ENCODE measurements around the gene ZNF107. TPM values are rescaled to one million over a fixed set of nuclear protein-coding genes. Genes with fewer than 3 reads are reported as not detected.

ZNF107 gene
- total and polyA plus RNA-seq, 2 of the 4 experiments (the other 2 are of a cell fraction), result 2.0 to 2.5 TPM

DNA sequence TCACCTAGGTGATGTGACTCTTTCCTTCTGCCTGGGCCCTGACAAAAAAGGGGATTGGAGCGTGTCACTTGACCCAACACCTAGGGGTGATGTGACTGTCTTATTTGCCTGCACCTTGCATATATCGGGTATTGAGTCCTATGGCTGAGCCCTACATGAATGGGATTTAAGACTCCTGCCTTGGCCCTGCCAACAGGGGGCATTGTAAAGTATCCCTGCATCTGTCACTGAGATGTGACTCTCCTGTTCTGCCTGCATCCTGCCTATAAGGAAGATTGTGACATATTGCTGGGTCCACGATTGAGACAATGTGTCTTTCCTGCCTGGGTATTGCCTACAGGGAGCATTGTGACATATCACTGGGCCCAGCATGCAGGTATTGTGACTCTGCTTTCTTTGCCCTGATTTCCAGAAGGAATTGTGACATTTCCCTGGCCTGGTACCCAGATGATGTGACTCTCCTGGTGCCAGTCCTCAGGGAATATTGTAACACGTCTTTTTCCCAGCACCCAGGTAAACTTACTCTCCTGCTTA is 14.2 kb upstream of the ZNF107 start:
- no peak overlapping the region for H4K5ac ChIP-seq (ENCODE audit: low read depth, low read length)
- no peak overlapping the region for H4K91ac ChIP-seq (ENCODE audit: insufficient read depth, low read depth, low read length)
- H2BK20ac ChIP-seq (ENCODE audit: low read depth, low read length), result no peak overlapping the region
- POLR2A ChIA-PET (ENCODE audit: unreplicated experiment), result no interaction called here
- H2AFZ ChIP-seq (replicated peaks; ENCODE audit: low read length, poor library complexity), result no peak overlapping the region
- H3K9me1 ChIP-seq (ENCODE audit: insufficient read depth, low read length), result no peaks in the 10 kb centered on the region
- ATAC-seq (ENCODE audit: low read depth) (no peak), DNase-seq (no peak)
- no peak overlapping the region for H3K27ac ChIP-seq (ENCODE audit: insufficient read depth, low read length)
- H2BK5ac ChIP-seq (ENCODE audit: low read depth, low read length, poor library complexity, severe bottlenecking), result no peak overlapping the region
- in situ Hi-C loops (cut with MboI; ENCODE audit: low sequenced_read_pairs) (no loop called here), intact Hi-C loops (cut with micrococcal nuclease) (no loop called here), dilution Hi-C loops (cut with HindIII; ENCODE audit: low sequenced_read_pairs, unreplicated experiment) (no loop called here)
- H2BK120ac ChIP-seq (ENCODE audit: low read depth, low read length), result no peak overlapping the region
- peaks cover 11% of the 10 kb centered on the region; the same call in 1 of the 2 replicates for H3K9me3 ChIP-seq (ENCODE audit: control insufficient read depth, insufficient read depth, low read length)
- H3K79me1 ChIP-seq (ENCODE audit: low read depth in 1 of 2, low read length in 2 of 2), result no peaks in the 10 kb centered on the region
- 63% methylated on average over 1 of the region's 4 CpGs; no CpG with 5 or more reads in 1 of the 2 experiments for WGBS, 2 experiments (ENCODE audit: extremely low coverage in 2 of 2, insufficient read length in 1 of 2)
- no peak overlapping the region for H3K4me3 ChIP-seq (ENCODE audit: insufficient read depth, low read depth, low read length)
- H3K36me3 ChIP-seq (ENCODE audit: control insufficient read depth, insufficient read depth, low read length), result no peaks in the 10 kb centered on the region
- no peaks in the 10 kb centered on the region for H3K27me3 ChIP-seq (ENCODE audit: control insufficient read depth, insufficient read depth, low read length)
- no peak overlapping the region for H3K9ac ChIP-seq (ENCODE audit: low read depth, low read length)
- no peak overlapping the region for H3K23ac ChIP-seq (ENCODE audit: low read depth, low read length)
- no TSS peak for BruUV-seq (replicated peaks)
- H3K4ac ChIP-seq (ENCODE audit: low read depth, low read length), result no peak overlapping the region
- H4K8ac ChIP-seq (ENCODE audit: low read depth in 2 of 2, low read length in 2 of 2), result no peak overlapping the region
- H2AK9ac ChIP-seq (replicated peaks; ENCODE audit: low read depth, low read length, poor library complexity), result no peak overlapping the region
- no peak overlapping the region for H3K56ac ChIP-seq (ENCODE audit: extremely low read depth, insufficient read depth, low read length)
- CTCF ChIA-PET, result interaction anchor here (0.6 kb wide), 1 partner anchor 62 kb away, joined by 4 read pairs; no protein-coding TSS in a partner anchor
- H2BK15ac ChIP-seq (ENCODE audit: low read depth, low read length), result no peak overlapping the region
- H3K18ac ChIP-seq (ENCODE audit: low read depth, low read length), result no peak overlapping the region
- no peak overlapping the region for H3K4me2 ChIP-seq (ENCODE audit: low read depth, low read length)
- no peaks in the 10 kb centered on the region for H3K4me1 ChIP-seq (ENCODE audit: control insufficient read depth, insufficient read depth, low read length)
- TF ChIP-seq SMC3 (IDR thresholded peaks at IDR 0.05; ENCODE audit: low read depth, low read length), result no peak
- no peak for TF ChIP-seq POLR2A (IDR thresholded peaks at IDR 0.05; ENCODE audit: low read depth, low read length)
- no peak for TF ChIP-seq RCOR1 (IDR thresholded peaks at IDR 0.05; ENCODE audit: insufficient replicate concordance, low read length)
- no peak for TF ChIP-seq MXI1 (IDR thresholded peaks at IDR 0.05; ENCODE audit: borderline replicate concordance, low read depth, low read length)
- no peak for TF ChIP-seq MAZ (IDR thresholded peaks at IDR 0.05; ENCODE audit: borderline replicate concordance, low read depth, low read length)
- TF ChIP-seq CTCF (conservative IDR thresholded peaks at IDR 0.05; ENCODE audit: low read depth, low read length), result no peak
- TF ChIP-seq CEBPB (IDR thresholded peaks at IDR 0.05; ENCODE audit: low read depth, low read length), result no peak
- TF ChIP-seq ELK1 (IDR thresholded peaks at IDR 0.05; ENCODE audit: borderline replicate concordance, low read depth, low read length), result no peak
- no peak for TF ChIP-seq RFX5 (IDR thresholded peaks at IDR 0.05; ENCODE audit: low read depth, low read length)
- TF ChIP-seq, protein P1, sequence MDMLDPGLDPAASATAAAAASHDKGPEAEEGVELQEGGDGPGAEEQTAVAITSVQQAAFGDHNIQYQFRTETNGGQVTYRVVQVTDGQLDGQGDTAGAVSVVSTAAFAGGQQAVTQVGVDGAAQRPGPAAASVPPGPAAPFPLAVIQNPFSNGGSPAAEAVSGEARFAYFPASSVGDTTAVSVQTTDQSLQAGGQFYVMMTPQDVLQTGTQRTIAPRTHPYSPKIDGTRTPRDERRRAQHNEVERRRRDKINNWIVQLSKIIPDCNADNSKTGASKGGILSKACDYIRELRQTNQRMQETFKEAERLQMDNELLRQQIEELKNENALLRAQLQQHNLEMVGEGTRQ (IDR thresholded peaks at IDR 0.05; ENCODE audit: low read depth, low read length), result no peak
- no peak for TF ChIP-seq NFE2L2 (IDR thresholded peaks at IDR 0.05; ENCODE audit: low read depth, low read length)
- TF ChIP-seq MAFK (IDR thresholded peaks at IDR 0.05; ENCODE audit: low read depth, low read length), result no peak
- TF ChIP-seq FOS (IDR thresholded peaks at IDR 0.05; ENCODE audit: low read depth, low read length), result no peak
- no peak for TF ChIP-seq BHLHE40 (IDR thresholded peaks at IDR 0.05; ENCODE audit: low read depth, low read length)
- TF ChIP-seq RAD21 (IDR thresholded peaks at IDR 0.05; ENCODE audit: low read length), result no peak
- no peak for TF ChIP-seq CHD1 (IDR thresholded peaks at IDR 0.05; ENCODE audit: low read depth, low read length)
- H2AK5ac ChIP-seq (ENCODE audit: low read depth, low read length), result no peak overlapping the region
- H4K20me1 ChIP-seq (ENCODE audit: insufficient read depth, low read length), result no peaks in the 10 kb centered on the region
- H3K14ac ChIP-seq (replicated peaks; ENCODE audit: low read depth, low read length), result no peak overlapping the region
